PC-9 (cell line): ENCODE results near the gene SNX6. TPM values are rescaled to one million over a fixed set of nuclear protein-coding genes. Genes with fewer than 3 reads are reported as not detected.

Experiments used
- BruUV-seq: library from RNA; stranded (reverse); fragments of 400-500 nt; replicated peaks from 2 replicates; lab custom pipeline; 2021; lab: Mats Ljungman, UMichigan
- CTCF ChIA-PET: fragments of 300-600 bp; sonication (Branson Sonifier 250); formaldehyde crosslinking; loops from one replicate; lab custom pipeline; 2022; ENCODE audit warnings: antibody characterized with exemption; lab: Charles Lee
- POLR2A ChIA-PET: fragments of 300-600 bp; sonication (Branson Sonifier 250); formaldehyde crosslinking; loops from one replicate; lab custom pipeline; 2022; ENCODE audit warnings: antibody characterized with exemption; ENCODE audit not compliant: unreplicated experiment; lab: Charles Lee
- DNase-seq, 2 experiments: peaks; one replicate each; pipeline versions ENCODE4 v3.0.0 to v3.0.0-alpha.2; 2015 to 2022; ENCODE audit warnings: mixed read lengths in 1 of 2
- H2AFZ ChIP-seq: fragments of 200-600 bp; sonication (generic); 2 replicates; pipeline ENCODE4 v1.8.1; 2017; ENCODE audit warnings: antibody characterized with exemption
- H3F3A ChIP-seq: fragments of 200-600 bp; sonication (generic); 2 replicates; pipeline ENCODE4 v1.8.1; 2017; ENCODE audit warnings: antibody characterized with exemption, mild to moderate bottlenecking, low read depth; ENCODE audit not compliant: insufficient read depth
- H3K27ac ChIP-seq: fragments of 200-600 bp; sonication (generic); 2 replicates; pipeline ENCODE4 v1.6.1; 2016; ENCODE audit warnings: mixed run types
- H3K27me3 ChIP-seq: fragments of 200-600 bp; sonication (generic); 2 replicates; pipeline ENCODE4 v1.6.1; 2016; ENCODE audit warnings: low read depth, mixed run types; ENCODE audit not compliant: insufficient read depth
- H3K36me3 ChIP-seq: fragments of 200-600 bp; sonication (generic); 2 replicates; pipeline ENCODE4 v1.6.1; 2016; ENCODE audit warnings: low read depth, mixed run types
- H3K4me1 ChIP-seq: fragments of 200-600 bp; sonication (generic); replicated peaks from 2 replicates; pipeline ENCODE4 v1.6.1; 2016; ENCODE audit warnings: mixed run types; ENCODE audit not compliant: insufficient read depth
- H3K4me2 ChIP-seq: fragments of 200-600 bp; sonication (generic); 2 replicates; pipeline ENCODE4 v1.6.1; 2017; ENCODE audit warnings: mixed run types
- H3K4me3 ChIP-seq: fragments of 200-600 bp; sonication (generic); 2 replicates; pipeline ENCODE4 v1.6.1; 2016; ENCODE audit warnings: mixed run types
- H3K79me2 ChIP-seq: fragments of 200-600 bp; sonication (generic); 2 replicates; pipeline ENCODE4 v1.6.1; 2017; ENCODE audit warnings: low read depth, mixed run types
- H3K9me2 ChIP-seq: fragments of 200-600 bp; sonication (generic); 2 replicates; pipeline ENCODE4 v1.8.1; 2017; ENCODE audit warnings: mild to moderate bottlenecking; ENCODE audit not compliant: insufficient read depth
- H3K9me3 ChIP-seq: fragments of 200-600 bp; sonication (generic); 2 replicates; pipeline ENCODE4 v1.8.1; 2016; ENCODE audit warnings: low read depth; ENCODE audit not compliant: insufficient read depth
- H4K20me1 ChIP-seq: fragments of 200-600 bp; sonication (generic); 2 replicates; pipeline ENCODE4 v1.8.1; 2017; ENCODE audit not compliant: insufficient read depth
- EZH2 ChIP-seq: fragments of 200-600 bp; sonication (generic); IDR thresholded peaks from 2 replicates; pipeline ENCODE4 v1.8.0; 2017; ENCODE audit warnings: antibody characterized with exemption, low read depth
- intact Hi-C: fragments of 100-400 bp; cut with micrococcal nuclease; formaldehyde crosslinking; loops from one replicate; pipeline ENCODE4 v1.10.0; 2022; ENCODE audit not compliant: unreplicated experiment
- total RNA-seq: library from RNA; stranded (reverse); gene quantifications from 2 replicates; pipeline ENCODE4 v1.2.3, GENCODE V29; 2021
- TF ChIP-seq, protein P1 (sequence below): fragments of 200-600 bp; sonication (generic); conservative IDR thresholded peaks from 2 replicates; pipeline ENCODE4 v1.6.1; 2017; ENCODE audit warnings: mixed run types, antibody characterized with exemption, mild to moderate bottlenecking, moderate library complexity

Gene SNX6
- total RNA-seq, 1 experiment from 2014 or later, result 51.8 TPM

DNA sequence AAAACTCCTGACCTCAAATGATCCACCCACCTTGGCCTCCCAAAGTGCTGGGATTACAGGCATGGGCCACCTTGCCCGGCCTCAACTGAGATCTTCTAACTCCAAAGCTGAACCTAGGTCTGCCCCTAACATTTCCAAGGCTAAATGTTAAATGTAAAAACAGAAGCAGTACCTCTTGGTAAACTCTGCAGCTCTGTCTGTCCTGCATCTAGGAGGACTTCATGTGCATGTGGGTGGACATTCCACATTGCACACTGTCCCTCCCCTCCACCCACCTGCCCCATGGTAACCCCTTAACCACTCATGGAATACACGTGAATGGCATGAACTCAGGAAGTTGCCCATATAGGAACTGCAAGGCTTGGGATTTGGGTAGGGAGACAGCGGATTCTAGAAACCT, 33.1 kb downstream of the SNX6 start:
- Histone ChIP-seq H4K20me1 (no peaks in the 10 kb centered on the region), H3K27ac (no peak overlapping the region), H3K9me2 (no peaks in the 10 kb centered on the region), H2AFZ (no peak overlapping the region), H3K36me3 (no peaks in the 10 kb centered on the region), H3K4me2 (no peak overlapping the region), H3K27me3 (no peaks in the 10 kb centered on the region), H3K4me1 (no peaks in the 10 kb centered on the region), H3K9me3 (no peaks in the 10 kb centered on the region), H3F3A (no peaks in the 10 kb centered on the region), H3K4me3 (no peak overlapping the region), H3K79me2 (no peaks in the 10 kb centered on the region)
- intact Hi-C loops, result no loop called here
- ChIA-PET POLR2A (no interaction called here), CTCF (no interaction called here)
- no peak for DNase-seq
- TF ChIP-seq EZH2, result no peak
- TF ChIP-seq, protein P1, sequence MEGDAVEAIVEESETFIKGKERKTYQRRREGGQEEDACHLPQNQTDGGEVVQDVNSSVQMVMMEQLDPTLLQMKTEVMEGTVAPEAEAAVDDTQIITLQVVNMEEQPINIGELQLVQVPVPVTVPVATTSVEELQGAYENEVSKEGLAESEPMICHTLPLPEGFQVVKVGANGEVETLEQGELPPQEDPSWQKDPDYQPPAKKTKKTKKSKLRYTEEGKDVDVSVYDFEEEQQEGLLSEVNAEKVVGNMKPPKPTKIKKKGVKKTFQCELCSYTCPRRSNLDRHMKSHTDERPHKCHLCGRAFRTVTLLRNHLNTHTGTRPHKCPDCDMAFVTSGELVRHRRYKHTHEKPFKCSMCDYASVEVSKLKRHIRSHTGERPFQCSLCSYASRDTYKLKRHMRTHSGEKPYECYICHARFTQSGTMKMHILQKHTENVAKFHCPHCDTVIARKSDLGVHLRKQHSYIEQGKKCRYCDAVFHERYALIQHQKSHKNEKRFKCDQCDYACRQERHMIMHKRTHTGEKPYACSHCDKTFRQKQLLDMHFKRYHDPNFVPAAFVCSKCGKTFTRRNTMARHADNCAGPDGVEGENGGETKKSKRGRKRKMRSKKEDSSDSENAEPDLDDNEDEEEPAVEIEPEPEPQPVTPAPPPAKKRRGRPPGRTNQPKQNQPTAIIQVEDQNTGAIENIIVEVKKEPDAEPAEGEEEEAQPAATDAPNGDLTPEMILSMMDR, result no peak
- BruUV-seq, result no TSS peak

DNA sequence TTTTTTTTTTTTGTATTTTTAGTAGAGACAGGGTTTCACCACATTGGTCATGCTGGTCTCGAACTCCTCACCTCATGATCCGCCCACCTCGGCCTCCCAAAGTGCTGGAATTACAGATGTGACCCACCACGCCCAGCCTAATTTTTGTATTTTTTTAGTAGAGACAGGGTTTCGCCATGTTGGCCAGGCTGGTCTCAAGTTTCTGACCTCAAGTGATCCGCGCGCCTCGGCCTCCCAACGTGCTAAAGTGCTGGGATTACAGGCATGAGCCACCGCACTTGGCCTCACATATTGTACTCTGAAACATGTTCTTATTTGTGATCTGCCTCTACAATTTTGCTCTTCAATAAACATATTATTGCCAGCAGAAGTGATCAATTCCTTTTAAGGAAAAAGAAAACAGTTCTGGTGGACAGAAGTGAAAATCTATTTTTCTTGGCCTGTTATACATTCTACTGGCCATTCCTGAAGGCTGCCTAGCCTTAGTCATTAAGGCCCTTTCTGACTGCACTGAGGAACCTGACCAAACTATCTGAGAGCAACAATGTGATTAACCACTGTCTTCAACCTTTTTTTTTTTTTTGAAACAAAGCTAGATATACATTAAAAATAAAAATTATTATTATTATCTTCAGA, 36.1 kb downstream of the SNX6 start:
- Histone ChIP-seq H3K9me3 (no peaks in the 10 kb centered on the region), H3K36me3 (no peaks in the 10 kb centered on the region), H3K4me3 (no peak overlapping the region), H3K27me3 (no peaks in the 10 kb centered on the region), H3F3A (no peaks in the 10 kb centered on the region), H3K27ac (no peak overlapping the region), H2AFZ (no peak overlapping the region), H3K4me1 (no peaks in the 10 kb centered on the region), H3K9me2 (no peaks in the 10 kb centered on the region), H3K4me2 (no peak overlapping the region), H3K79me2 (no peaks in the 10 kb centered on the region), H4K20me1 (no peaks in the 10 kb centered on the region)
- no peak for DNase-seq
- TF ChIP-seq, protein P1, result no peak
- no peak for TF ChIP-seq EZH2
- ChIA-PET POLR2A (interaction anchor here (0.6 kb wide), 1 partner anchor 389 kb away, joined by 7 read pairs; the partner anchor contains the start of gene SRP54), CTCF (no interaction called here)
- BruUV-seq, result no TSS peak
- intact Hi-C loops, result no loop called here

DNA sequence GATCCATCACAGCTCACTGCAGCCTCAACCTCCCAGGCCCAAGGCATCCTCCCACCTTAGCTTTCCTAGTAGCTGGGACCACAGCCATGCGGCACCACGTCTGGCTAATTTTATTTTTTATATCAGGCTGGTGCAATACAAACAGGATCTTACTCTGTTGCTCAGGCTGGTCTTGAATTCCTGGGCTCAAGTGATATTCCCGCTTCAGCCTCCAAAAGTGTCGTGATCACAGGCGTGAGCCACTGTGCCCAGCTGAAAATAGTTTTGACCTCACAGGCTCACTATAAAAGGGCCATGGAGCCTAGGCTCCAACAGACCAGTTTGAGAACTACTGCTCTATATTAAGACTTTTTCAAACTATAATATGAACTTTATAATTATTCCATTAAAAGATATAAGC, 37.3 kb downstream of the SNX6 start:
- no peak for DNase-seq
- no peaks in the 10 kb centered on the region for H3K4me1 ChIP-seq
- no peak overlapping the region for H2AFZ ChIP-seq
- ChIA-PET POLR2A (no interaction called here), CTCF (no interaction called here)
- H3K9me3 ChIP-seq, result no peaks in the 10 kb centered on the region
- BruUV-seq, result no TSS peak
- intact Hi-C loops, result no loop called here
- TF ChIP-seq, protein P1, result no peak
- no peak for TF ChIP-seq EZH2
- H3K27ac ChIP-seq, result no peak overlapping the region
- H3K27me3 ChIP-seq, result no peaks in the 10 kb centered on the region
- no peaks in the 10 kb centered on the region for H3K36me3 ChIP-seq
- no peaks in the 10 kb centered on the region for H4K20me1 ChIP-seq
- no peaks in the 10 kb centered on the region for H3F3A ChIP-seq
- H3K9me2 ChIP-seq, result no peaks in the 10 kb centered on the region
- H3K4me2 ChIP-seq, result no peak overlapping the region
- H3K4me3 ChIP-seq, result no peak overlapping the region
- no peaks in the 10 kb centered on the region for H3K79me2 ChIP-seq
